CD4-positive, CD25-positive, alpha-beta regulatory T cell (primary cell): ENCODE measurements around the gene CDKN2D. TPM values are rescaled to one million over a fixed set of nuclear protein-coding genes. Genes with fewer than 3 reads are reported as not detected.

Experiments
- ATAC-seq, 2 donors: fragments of 150-1000 bp; cut with Tn5 transposase; one replicate each; pipeline ENCODE4 v1.10.0; 2021; ENCODE audit warnings: low read depth in 2 of 2, moderate number of reproducible peaks in 2 of 2, moderate library complexity in 1 of 2
- DNase-seq, 3 donors: peaks; one replicate each; pipeline versions ENCODE4 v3.0.0 to v3.0.0-alpha.2; 2012 to 2022; ENCODE audit warnings: mixed read lengths in 1 of 3
- H3K27ac ChIP-seq: one replicate; pipeline ENCODE4 v1.7.0; 2013; ENCODE audit warnings: mild to moderate bottlenecking, low read length; ENCODE audit not compliant: insufficient read depth, poor library complexity, severe bottlenecking
- H3K27me3 ChIP-seq: one replicate; pipeline ENCODE4 v1.7.0; 2013; ENCODE audit warnings: low read length; ENCODE audit not compliant: control insufficient read depth, insufficient read depth
- H3K36me3 ChIP-seq: one replicate; pipeline ENCODE4 v1.7.0; 2013; ENCODE audit warnings: mild to moderate bottlenecking, low read length, moderate library complexity; ENCODE audit not compliant: control insufficient read depth, insufficient read depth
- H3K4me1 ChIP-seq: 2 replicates; pipeline ENCODE4 v1.7.0; 2013; ENCODE audit warnings: mild to moderate bottlenecking, low read length; ENCODE audit not compliant: insufficient read depth, control insufficient read depth, poor library complexity, severe bottlenecking
- H3K4me3 ChIP-seq: one replicate; pipeline ENCODE4 v1.7.0; 2013; ENCODE audit warnings: low read depth, mild to moderate bottlenecking, low read length, moderate library complexity
- H3K9me3 ChIP-seq, 2 experiments: 1 replicate in 1 of 2; 2 replicates in 1 of 2; pipeline ENCODE4 v1.7.0; 2013; ENCODE audit warnings: low read length in 2 of 2, mild to moderate bottlenecking in 1 of 2, moderate library complexity in 1 of 2; ENCODE audit not compliant: control insufficient read depth in 2 of 2
- H3K27ac Mint-ChIP-seq, 3 donors: one replicate each; pipeline ENCODE4 v1.8.0; 2020 to 2022; ENCODE audit warnings: mild to moderate bottlenecking in 3 of 3, mixed read lengths in 3 of 3, moderate library complexity in 2 of 3
- H3K27me3 Mint-ChIP-seq: one replicate; pipeline ENCODE4 v1.8.0; 2022; ENCODE audit warnings: mild to moderate bottlenecking, mixed read lengths
- H3K36me3 Mint-ChIP-seq: one replicate; pipeline ENCODE4 v1.8.0; 2020; ENCODE audit warnings: mixed read lengths
- H3K4me1 Mint-ChIP-seq, 4 donors: one replicate each; pipeline ENCODE4 v1.8.0; 2020 to 2022; ENCODE audit warnings: mixed read lengths in 4 of 4, mild to moderate bottlenecking in 1 of 4
- H3K4me3 Mint-ChIP-seq, 4 donors: one replicate each; pipeline ENCODE4 v1.8.0; 2020 to 2022; ENCODE audit warnings: mild to moderate bottlenecking in 4 of 4, mixed read lengths in 4 of 4, moderate library complexity in 3 of 4
- H3K9me3 Mint-ChIP-seq, 7 donors: one replicate each; pipeline ENCODE4 v1.8.0; 2020 to 2022; ENCODE audit warnings: mixed read lengths in 7 of 7, mild to moderate bottlenecking in 3 of 7, moderate library complexity in 2 of 7
- polyA plus RNA-seq, 4 donors: library from polyadenylated mRNA; unstranded; fragments of 300-500 nt; fragmentation: Illumina TruSeq; gene quantifications; one replicate each; pipeline ENCODE4 v1.2.3, GENCODE V29; 2021
- total RNA-seq: library from RNA; stranded (reverse); gene quantifications from one replicate; pipeline ENCODE4 v1.2.3, GENCODE V29; 2022

The CDKN2D gene
- total RNA-seq, result 57.0 TPM
- polyA plus RNA-seq, result 100 to 1,000 TPM in 3 of 4 donors, 10 to 100 TPM in 1; 92.6 to 125 (median 113) TPM

GRCh38 chr19:10568826-10569651 is at the start of gene CDKN2D:
TSS of gene CDKN2D (minus strand) at chr19:10568979. CDS start at chr19:10568653, 326 bp downstream.
- peak within 1 kb of the TSS; percentile 94 to 97 (median 94) for H3K4me3 Mint-ChIP-seq
- Histone ChIP-seq H3K36me3 (no peaks in the 10 kb centered on the region), H3K27ac (peak within 1 kb of the TSS; percentile 91), H3K4me1 (peaks cover 50% of the 10 kb centered on the region), H3K4me3 (peak within 1 kb of the TSS; percentile 88), H3K27me3 (no peaks in the 10 kb centered on the region), H3K9me3 (no peaks in the 10 kb centered on the region)
- peaks cover 13 to 53% (median 36%) of the 10 kb centered on the region in 4 donors for H3K4me1 Mint-ChIP-seq
- ATAC-seq (peak; percentile 80 to 81), DNase-seq (peak; percentile 99 to 100 (median 99))
- H3K36me3 Mint-ChIP-seq, result no peaks in the 10 kb centered on the region
- peak within 1 kb of the TSS; percentile 96 to 99 (median 97) for H3K27ac Mint-ChIP-seq
- H3K9me3 Mint-ChIP-seq, result peaks cover 0 to 2% (median 0%) of the 10 kb centered on the region in 7 donors
- H3K27me3 Mint-ChIP-seq, result peaks cover 20% of the 10 kb centered on the region

- no peaks in the 10 kb centered on the region for H3K27me3 ChIP-seq
- H3K4me3 Mint-ChIP-seq, result peak overlapping the region in 2 of 4 donors; percentile 39 to 51
- peak overlapping the region; percentile 60 to 91 (median 68) for H3K27ac Mint-ChIP-seq
- peaks cover 16% of the 10 kb centered on the region for H3K4me1 ChIP-seq
- no peaks in the 10 kb centered on the region for H3K9me3 ChIP-seq
- H3K36me3 ChIP-seq, result peaks cover 14% of the 10 kb centered on the region
- peaks cover 25% of the 10 kb centered on the region for H3K36me3 Mint-ChIP-seq
- no peaks in the 10 kb centered on the region for H3K9me3 Mint-ChIP-seq
- ATAC-seq (no peak), DNase-seq (no peak)
- no peaks in the 10 kb centered on the region for H3K27me3 Mint-ChIP-seq
- no peak overlapping the region for H3K4me3 ChIP-seq
- no peak overlapping the region for H3K27ac ChIP-seq
- H3K4me1 Mint-ChIP-seq, result peaks cover 5 to 68% (median 30%) of the 10 kb centered on the region in 4 donors
Observed at GRCh38 chr19:10617409-10618121, 48.8 kb upstream of the CDKN2D start.

- Mint-ChIP-seq H3K4me3 (peak overlapping the region; percentile 41 to 76 (median 60)), H3K9me3 (no peaks in the 10 kb centered on the region), H3K27me3 (no peaks in the 10 kb centered on the region), H3K4me1 (peaks cover 2 to 62% (median 21%) of the 10 kb centered on the region in 4 donors), H3K36me3 (peaks cover 15% of the 10 kb centered on the region), H3K27ac (peak overlapping the region in 2 of 3 donors; percentile 52 to 65)
- H3K36me3 ChIP-seq, result peaks cover 12% of the 10 kb centered on the region
- H3K27me3 ChIP-seq, result no peaks in the 10 kb centered on the region
- peaks cover 21% of the 10 kb centered on the region for H3K4me1 ChIP-seq
- H3K9me3 ChIP-seq, result no peaks in the 10 kb centered on the region
- ATAC-seq (no peak), DNase-seq (peak in 1 of 3 donors; percentile 28)
- H3K4me3 ChIP-seq, result no peak overlapping the region
- H3K27ac ChIP-seq, result no peak overlapping the region
Observed at GRCh38 chr19:10615429-10616023, 46.7 kb upstream of the CDKN2D start.

- no peaks in the 10 kb centered on the region for H3K9me3 ChIP-seq
- H3K4me1 ChIP-seq, result peaks cover 24% of the 10 kb centered on the region
- Mint-ChIP-seq H3K4me3 (peak overlapping the region in 1 of 4 donors; percentile 50), H3K27me3 (no peaks in the 10 kb centered on the region), H3K36me3 (peaks cover 9% of the 10 kb centered on the region), H3K4me1 (peaks cover 0 to 64% (median 18%) of the 10 kb centered on the region in 4 donors), H3K9me3 (no peaks in the 10 kb centered on the region), H3K27ac (peak overlapping the region in 1 of 3 donors; percentile 86)
- peaks cover 12% of the 10 kb centered on the region for H3K36me3 ChIP-seq
- H3K27me3 ChIP-seq, result no peaks in the 10 kb centered on the region
- ATAC-seq, result no peak
- H3K27ac ChIP-seq, result no peak overlapping the region
- H3K4me3 ChIP-seq, result no peak overlapping the region
- no peak for DNase-seq
Observed at GRCh38 chr19:10612499-10613119, 43.8 kb upstream of the CDKN2D start.

- no peak for ATAC-seq
- Mint-ChIP-seq H3K27ac (peak overlapping the region in 1 of 3 donors; percentile 55), H3K4me3 (peak overlapping the region in 1 of 4 donors; percentile 50), H3K36me3 (peaks cover 10% of the 10 kb centered on the region), H3K9me3 (no peaks in the 10 kb centered on the region), H3K27me3 (no peaks in the 10 kb centered on the region), H3K4me1 (peaks cover 0 to 62% (median 15%) of the 10 kb centered on the region in 4 donors)
- no peak overlapping the region for H3K4me3 ChIP-seq
- H3K9me3 ChIP-seq, result no peaks in the 10 kb centered on the region
- peaks cover 8% of the 10 kb centered on the region for H3K36me3 ChIP-seq
- DNase-seq, result no peak
- H3K4me1 ChIP-seq, result peaks cover 29% of the 10 kb centered on the region
- H3K27ac ChIP-seq, result no peak overlapping the region
- H3K27me3 ChIP-seq, result no peaks in the 10 kb centered on the region
Observed at GRCh38 chr19:10611907-10612306, 43.1 kb upstream of the CDKN2D start.

GRCh38 chr19:10604460-10604980 is 35.7 kb upstream of the CDKN2D start:
- Mint-ChIP-seq H3K9me3 (peaks cover 0 to 2% (median 0%) of the 10 kb centered on the region in 7 donors), H3K4me1 (peaks cover 0 to 52% (median 32%) of the 10 kb centered on the region in 4 donors), H3K36me3 (peaks cover 11% of the 10 kb centered on the region), H3K27me3 (peaks cover 11% of the 10 kb centered on the region), H3K4me3 (peak overlapping the region; percentile 98 to 100 (median 100)), H3K27ac (peak overlapping the region; percentile 96 to 100 (median 100))
- Histone ChIP-seq H3K9me3 (no peaks in the 10 kb centered on the region), H3K4me3 (peak overlapping the region; percentile 83), H3K4me1 (peaks cover 48% of the 10 kb centered on the region), H3K27me3 (peaks cover 2% of the 10 kb centered on the region), H3K27ac (peak overlapping the region; percentile 98), H3K36me3 (no peaks in the 10 kb centered on the region)
- DNase-seq, result peak in 1 of 3 donors; percentile 55
- ATAC-seq, result no peak
